ENCODE measurements around the gene IFNL4.
"Not testable (repeated sequence)": the region's sequence is repeated elsewhere in the genome, so short reads cannot be mapped to it uniquely, and the experiment has no call there.

DNA sequence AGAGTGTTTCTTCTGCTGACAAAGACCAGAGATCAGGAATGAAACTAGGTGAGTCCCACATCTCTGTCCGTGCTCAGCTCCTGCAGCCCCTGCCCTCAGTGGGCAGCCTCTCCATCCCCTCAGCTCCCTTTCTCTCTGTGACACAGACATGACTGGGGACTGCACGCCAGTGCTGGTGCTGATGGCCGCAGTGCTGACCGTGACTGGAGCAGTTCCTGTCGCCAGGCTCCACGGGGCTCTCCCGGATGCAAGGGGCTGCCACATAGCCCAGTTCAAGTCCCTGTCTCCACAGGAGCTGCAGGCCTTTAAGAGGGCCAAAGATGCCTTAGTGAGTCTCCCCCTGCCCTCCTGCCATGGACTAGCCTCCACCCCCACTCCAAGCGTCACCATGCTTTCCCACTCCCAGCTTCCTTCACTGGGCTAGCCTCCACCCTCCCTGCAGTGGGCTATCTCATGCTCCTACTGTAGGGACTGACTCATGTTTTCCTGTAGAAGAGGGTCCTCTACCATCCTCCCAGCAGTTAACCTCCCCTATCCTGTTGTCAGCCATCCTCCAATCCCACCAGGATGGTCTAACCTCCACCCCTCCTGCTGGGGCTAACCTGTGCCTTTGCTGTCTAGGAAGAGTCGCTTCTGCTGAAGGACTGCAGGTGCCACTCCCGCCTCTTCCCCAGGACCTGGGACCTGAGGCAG, 20.0 kb upstream of the IFNL4 start:
- TF ChIP-seq, protein P1, sequence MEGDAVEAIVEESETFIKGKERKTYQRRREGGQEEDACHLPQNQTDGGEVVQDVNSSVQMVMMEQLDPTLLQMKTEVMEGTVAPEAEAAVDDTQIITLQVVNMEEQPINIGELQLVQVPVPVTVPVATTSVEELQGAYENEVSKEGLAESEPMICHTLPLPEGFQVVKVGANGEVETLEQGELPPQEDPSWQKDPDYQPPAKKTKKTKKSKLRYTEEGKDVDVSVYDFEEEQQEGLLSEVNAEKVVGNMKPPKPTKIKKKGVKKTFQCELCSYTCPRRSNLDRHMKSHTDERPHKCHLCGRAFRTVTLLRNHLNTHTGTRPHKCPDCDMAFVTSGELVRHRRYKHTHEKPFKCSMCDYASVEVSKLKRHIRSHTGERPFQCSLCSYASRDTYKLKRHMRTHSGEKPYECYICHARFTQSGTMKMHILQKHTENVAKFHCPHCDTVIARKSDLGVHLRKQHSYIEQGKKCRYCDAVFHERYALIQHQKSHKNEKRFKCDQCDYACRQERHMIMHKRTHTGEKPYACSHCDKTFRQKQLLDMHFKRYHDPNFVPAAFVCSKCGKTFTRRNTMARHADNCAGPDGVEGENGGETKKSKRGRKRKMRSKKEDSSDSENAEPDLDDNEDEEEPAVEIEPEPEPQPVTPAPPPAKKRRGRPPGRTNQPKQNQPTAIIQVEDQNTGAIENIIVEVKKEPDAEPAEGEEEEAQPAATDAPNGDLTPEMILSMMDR (conservative IDR thresholded peaks at IDR 0.05 in 1 of 2, IDR thresholded peaks at IDR 0.05 in 1 of 2; ENCODE audit: low read depth in 1 of 2, low read length in 2 of 2) = not testable (repeated sequence)
- TF ChIP-seq EZH2 (IDR thresholded peaks at IDR 0.05; ENCODE audit: low read length, missing control alignments) = not testable (repeated sequence)

Data from fibroblast of lung (primary cell).